H9 (cell line): ENCODE data around the gene LRFN2. TPM values are rescaled to one million over a fixed set of nuclear protein-coding genes. Genes with fewer than 3 reads are reported as not detected.

Experiments
- DNase-seq: peaks from one replicate; pipeline ENCODE4 v3.0.0-alpha.2; 2017
- H2AFZ ChIP-seq: one replicate; pipeline ENCODE4 v1.6.1; 2013; ENCODE audit warnings: mild to moderate bottlenecking, low read length, control low read depth, moderate library complexity
- H2AK5ac ChIP-seq: 2 replicates; pipeline ENCODE4 v1.6.1; 2013; ENCODE audit warnings: low read length, control low read depth, mixed read lengths; ENCODE audit not compliant: insufficient read length
- H2BK120ac ChIP-seq: one replicate; pipeline ENCODE4 v1.6.1; 2013; ENCODE audit warnings: low read depth, mild to moderate bottlenecking, low read length, control low read depth, inconsistent platforms; ENCODE audit not compliant: poor library complexity, severe bottlenecking
- H2BK12ac ChIP-seq: 2 replicates; pipeline ENCODE4 v1.6.1; 2013; ENCODE audit warnings: low read length, control low read depth, mixed read lengths, low read depth; ENCODE audit not compliant: insufficient read length
- H2BK15ac ChIP-seq: 2 replicates; pipeline ENCODE4 v1.6.1; 2013; ENCODE audit warnings: low read depth, low read length, control low read depth
- H2BK20ac ChIP-seq: one replicate; pipeline ENCODE4 v1.6.1; 2013; ENCODE audit warnings: low read depth, mild to moderate bottlenecking, low read length, control low read depth, inconsistent platforms; ENCODE audit not compliant: poor library complexity, severe bottlenecking
- H2BK5ac ChIP-seq: 2 replicates; pipeline ENCODE4 v1.6.1; 2013; ENCODE audit warnings: low read length, control low read depth, mixed read lengths; ENCODE audit not compliant: insufficient read length
- H3K14ac ChIP-seq: 2 replicates; pipeline ENCODE4 v1.6.1; 2013; ENCODE audit warnings: low read length, control low read depth; ENCODE audit not compliant: insufficient read depth
- H3K18ac ChIP-seq: 2 replicates; pipeline ENCODE4 v1.6.1; 2013; ENCODE audit warnings: low read depth, mild to moderate bottlenecking, mixed read lengths, low read length, control low read depth; ENCODE audit not compliant: insufficient read length
- H3K23ac ChIP-seq: 2 replicates; pipeline ENCODE4 v1.6.1; 2013; ENCODE audit warnings: low read length, control low read depth, mixed read lengths, low read depth; ENCODE audit not compliant: insufficient read length
- H3K23me2 ChIP-seq: 2 replicates; pipeline ENCODE4 v1.6.1; 2013; ENCODE audit warnings: low read depth, mild to moderate bottlenecking, mixed read lengths, low read length, control low read depth; ENCODE audit not compliant: insufficient read length, poor library complexity, severe bottlenecking
- H3K27ac ChIP-seq: 2 replicates; pipeline ENCODE4 v1.5.1; 2013; ENCODE audit warnings: low read length, control low read depth, mixed read lengths, low read depth; ENCODE audit not compliant: insufficient read length
- H3K27me3 ChIP-seq: 2 replicates; pipeline ENCODE4 v1.6.1; 2013; ENCODE audit warnings: low read length, control low read depth, inconsistent platforms; ENCODE audit not compliant: insufficient read depth
- H3K4ac ChIP-seq: 2 replicates; pipeline ENCODE4 v1.6.1; 2013; ENCODE audit warnings: low read depth, mild to moderate bottlenecking, control low read depth, inconsistent platforms, low read length, moderate library complexity
- H3K4me1 ChIP-seq: 2 replicates; pipeline ENCODE4 v1.6.1; 2013; ENCODE audit warnings: low read length, control low read depth, inconsistent platforms; ENCODE audit not compliant: insufficient read depth
- H3K4me2 ChIP-seq: 2 replicates; pipeline ENCODE4 v1.6.1; 2013; ENCODE audit warnings: low read length, control low read depth, mixed read lengths; ENCODE audit not compliant: insufficient read length, insufficient read depth
- H3K56ac ChIP-seq: 2 replicates; pipeline ENCODE4 v1.6.1; 2013; ENCODE audit warnings: low read depth, mild to moderate bottlenecking, mixed read lengths, low read length, control low read depth; ENCODE audit not compliant: insufficient read length
- H3K79me1 ChIP-seq: 2 replicates; pipeline ENCODE4 v1.6.1; 2013; ENCODE audit warnings: low read depth, mild to moderate bottlenecking, moderate library complexity, low read length, control low read depth, inconsistent platforms; ENCODE audit not compliant: insufficient read depth, poor library complexity, severe bottlenecking
- H3K79me2 ChIP-seq: 2 replicates; pipeline ENCODE4 v1.6.1; 2013; ENCODE audit warnings: low read length, control low read depth, inconsistent platforms; ENCODE audit not compliant: insufficient read depth
- H3K9ac ChIP-seq: 2 replicates; pipeline ENCODE4 v1.6.1; 2013; ENCODE audit warnings: low read length, control low read depth, mixed read lengths; ENCODE audit not compliant: insufficient read length; ENCODE audit errors: extremely low read depth
- H3K9me3 ChIP-seq: one replicate; pipeline ENCODE4 v1.6.1; 2013; ENCODE audit warnings: low read depth, low read length, inconsistent platforms; ENCODE audit not compliant: control insufficient read depth
- H3T11ph ChIP-seq: one replicate; pipeline ENCODE4 v1.6.1; 2013; ENCODE audit warnings: mild to moderate bottlenecking, low read length, control low read depth, inconsistent platforms
- H4K20me1 ChIP-seq: one replicate; pipeline ENCODE4 v1.6.1; 2013; ENCODE audit not compliant: control insufficient read depth, insufficient read length, insufficient read depth
- H4K5ac ChIP-seq: 2 replicates; pipeline ENCODE4 v1.6.1; 2013; ENCODE audit warnings: low read depth, mild to moderate bottlenecking, mixed read lengths, low read length, control low read depth; ENCODE audit not compliant: insufficient read length
- H4K8ac ChIP-seq: replicated peaks from 2 replicates; pipeline ENCODE4 v1.6.1; 2013; ENCODE audit warnings: low read length, control low read depth, mixed read lengths, low read depth; ENCODE audit not compliant: insufficient read length
- H4K91ac ChIP-seq: 2 replicates; pipeline ENCODE4 v1.6.1; 2013; ENCODE audit warnings: low read depth, mild to moderate bottlenecking, moderate library complexity, mixed read lengths, low read length, control low read depth; ENCODE audit not compliant: insufficient read length
- H3K27ac Mint-ChIP-seq, 3 experiments: 2 replicates in 2 of 3; 3 replicates in 1 of 3; pipeline ENCODE4 v1.8.0; 2020 to 2021; ENCODE audit warnings: mixed read lengths in 3 of 3, mild to moderate bottlenecking in 1 of 3, moderate library complexity in 1 of 3
- H3K27me3 Mint-ChIP-seq: 2 replicates; pipeline ENCODE4 v1.8.0; 2021; ENCODE audit warnings: low read depth, mild to moderate bottlenecking, moderate library complexity, mixed read lengths
- H3K36me3 Mint-ChIP-seq, 3 experiments: 2 replicates in 2 of 3; 3 replicates in 1 of 3; pipeline ENCODE4 v1.8.0; 2020 to 2021; ENCODE audit warnings: low read depth in 3 of 3, mixed read lengths in 3 of 3; ENCODE audit not compliant: insufficient read depth in 1 of 3
- H3K4me1 Mint-ChIP-seq, 2 experiments: 2 replicates each; pipeline ENCODE4 v1.8.0; 2020; ENCODE audit warnings: mixed read lengths in 2 of 2
- H3K4me3 Mint-ChIP-seq, 2 experiments: 2 replicates in 1 of 2; 3 replicates in 1 of 2; pipeline ENCODE4 v1.8.0; 2020 to 2021; ENCODE audit warnings: mild to moderate bottlenecking in 2 of 2, mixed read lengths in 2 of 2, moderate library complexity in 1 of 2
- H3K9me3 Mint-ChIP-seq, 2 experiments: 2 replicates in 1 of 2; 3 replicates in 1 of 2; pipeline ENCODE4 v1.8.0; 2020; ENCODE audit warnings: mild to moderate bottlenecking in 2 of 2, mixed read lengths in 2 of 2, moderate library complexity in 1 of 2
- WGBS: extraction: QIAGEN DNeasy Blood & Tissue Kit; methylation state at CpG from one replicate; pipeline ENCODE4 v1.1.7; 2013; ENCODE audit warnings: missing lambda C conversion rate, low lambda C conversion rate, mixed read lengths; ENCODE audit not compliant: insufficient read length; ENCODE audit errors: extremely low coverage; 5-methylcytosine and 5-hydroxymethylcytosine counted together
- total RNA-seq: library from RNA; stranded (reverse); gene quantifications from 2 replicates; pipeline ENCODE4 v1.2.1, GENCODE V29; 2021
- TF ChIP-seq, protein P1 (sequence below): fragments of 200-600 bp; sonication (generic); conservative IDR thresholded peaks from 3 replicates; pipeline ENCODE4 v1.8.0; 2021; ENCODE audit warnings: antibody characterized with exemption, mild to moderate bottlenecking

LRFN2 gene
- total RNA-seq, 1 experiment from 2014 or later, result 0.11 TPM

DNA sequence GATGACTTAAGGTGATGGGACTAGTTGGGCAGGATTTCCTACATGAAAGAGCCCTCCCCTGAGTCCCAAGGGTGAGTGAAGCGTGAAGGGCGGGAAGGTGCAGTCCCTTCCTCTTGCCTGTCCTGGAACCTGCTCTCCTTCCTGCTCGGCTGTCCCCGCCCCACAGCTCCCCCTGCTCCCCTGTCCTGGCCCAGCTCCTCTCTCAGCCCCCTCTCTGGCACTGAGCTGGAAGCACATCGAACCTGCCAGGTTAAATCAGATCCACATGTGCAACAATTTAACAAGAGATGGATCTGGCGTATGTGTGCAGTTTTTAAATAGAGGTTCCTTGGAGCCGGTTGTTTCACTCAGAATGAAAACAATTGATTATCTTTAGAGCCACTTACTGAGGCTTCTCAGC, 95.0 kb downstream of the LRFN2 start:
- H3K23ac ChIP-seq, result no peak overlapping the region
- H3K79me1 ChIP-seq, result no peaks in the 10 kb centered on the region
- no peaks in the 10 kb centered on the region for H3K23me2 ChIP-seq
- no peak overlapping the region for H2BK120ac ChIP-seq
- H3K18ac ChIP-seq, result no peak overlapping the region
- Mint-ChIP-seq H3K4me1 (peaks cover 3 to 5% of the 10 kb centered on the region in 2 experiments; a peak in 3 of 4 replicates), H3K4me3 (no peak overlapping the region), H3K9me3 (no peaks in the 10 kb centered on the region), H3K27ac (no peak overlapping the region), H3K27me3 (peaks cover 17% of the 10 kb centered on the region), H3K36me3 (no peaks in the 10 kb centered on the region)
- no peak overlapping the region for H2BK15ac ChIP-seq
- no peaks in the 10 kb centered on the region for H3K9me3 ChIP-seq
- H3K9ac ChIP-seq, result no peak overlapping the region
- no peak overlapping the region for H2BK20ac ChIP-seq
- H3K4me1 ChIP-seq, result no peaks in the 10 kb centered on the region
- no peak overlapping the region for H3K27ac ChIP-seq
- no peak overlapping the region for H2BK5ac ChIP-seq
- H3K4me2 ChIP-seq, result no peak overlapping the region
- peak; percentile 65 for DNase-seq
- H4K8ac ChIP-seq, result no peak overlapping the region
- no peak overlapping the region for H4K91ac ChIP-seq
- H2BK12ac ChIP-seq, result no peak overlapping the region
- H3K27me3 ChIP-seq, result no peaks in the 10 kb centered on the region
- H3K56ac ChIP-seq, result no peak overlapping the region
- no peak overlapping the region for H2AFZ ChIP-seq
- no peaks in the 10 kb centered on the region for H3K79me2 ChIP-seq
- no peak overlapping the region for H3K14ac ChIP-seq
- H3K4ac ChIP-seq, result no peak overlapping the region
- no peaks in the 10 kb centered on the region for H4K20me1 ChIP-seq
- no peak overlapping the region for H2AK5ac ChIP-seq
- H3T11ph ChIP-seq, result no peak overlapping the region
- H4K5ac ChIP-seq, result no peak overlapping the region
- TF ChIP-seq, protein P1, sequence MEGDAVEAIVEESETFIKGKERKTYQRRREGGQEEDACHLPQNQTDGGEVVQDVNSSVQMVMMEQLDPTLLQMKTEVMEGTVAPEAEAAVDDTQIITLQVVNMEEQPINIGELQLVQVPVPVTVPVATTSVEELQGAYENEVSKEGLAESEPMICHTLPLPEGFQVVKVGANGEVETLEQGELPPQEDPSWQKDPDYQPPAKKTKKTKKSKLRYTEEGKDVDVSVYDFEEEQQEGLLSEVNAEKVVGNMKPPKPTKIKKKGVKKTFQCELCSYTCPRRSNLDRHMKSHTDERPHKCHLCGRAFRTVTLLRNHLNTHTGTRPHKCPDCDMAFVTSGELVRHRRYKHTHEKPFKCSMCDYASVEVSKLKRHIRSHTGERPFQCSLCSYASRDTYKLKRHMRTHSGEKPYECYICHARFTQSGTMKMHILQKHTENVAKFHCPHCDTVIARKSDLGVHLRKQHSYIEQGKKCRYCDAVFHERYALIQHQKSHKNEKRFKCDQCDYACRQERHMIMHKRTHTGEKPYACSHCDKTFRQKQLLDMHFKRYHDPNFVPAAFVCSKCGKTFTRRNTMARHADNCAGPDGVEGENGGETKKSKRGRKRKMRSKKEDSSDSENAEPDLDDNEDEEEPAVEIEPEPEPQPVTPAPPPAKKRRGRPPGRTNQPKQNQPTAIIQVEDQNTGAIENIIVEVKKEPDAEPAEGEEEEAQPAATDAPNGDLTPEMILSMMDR, result no peak
- no CpG with 5 or more reads among the region's 7 CpGs for WGBS
